A549 (cell line): Measurements from ENCODE around the gene MSL2. TPM values are rescaled to one million over a fixed set of nuclear protein-coding genes. Genes with fewer than 3 reads are reported as not detected.

Experiments
- ATAC-seq, 2 experiments: fragments of 200-7000 bp in 1 of 2; fragments of >200 bp in 1 of 2; cut with Nextera tagmentation in 1 of 2; cut with Tn5 transposase in 1 of 2; 3 replicates each; pipeline versions ENCODE4 v1.8.0 to v1.9.1; 2018 to 2020; ENCODE audit warnings: mild to moderate bottlenecking in 1 of 2, moderate library complexity in 1 of 2
- CTCF ChIA-PET: fragments of 300-600 bp; sonication (Branson Sonifier 250); formaldehyde crosslinking; extraction: SDS; loops from one replicate; lab custom pipeline; 2021; ENCODE audit warnings: antibody characterized with exemption, inconsistent platforms; lab: Yijun Ruan, JAX
- POLR2A ChIA-PET: fragments of 350-600 bp; formaldehyde crosslinking; extraction: SDS; loops from one replicate; lab custom pipeline; 2021; ENCODE audit warnings: antibody characterized with exemption, inconsistent platforms; lab: Yijun Ruan, JAX
- DNase-seq, 2 experiments: peaks; one replicate each; pipeline versions ENCODE4 v3.0.0 to v3.0.0-alpha.2; 2011 to 2016; ENCODE audit warnings: low read depth in 1 of 2, low spot score in 1 of 2
- FAIRE-seq: peaks from 2 replicates; lab custom pipeline; 2011; peaks lifted over from hg19 to GRCh38; lab: Jason Lieb, UNC
- H3K27ac ChIP-seq, 2 experiments: fragments of >200 bp; sonication (Bioruptor Twin); formaldehyde crosslinking; 3 replicates each; pipeline ENCODE4 v1.5.1; 2016 to 2017
- H3K4me1 ChIP-seq: fragments of >200 bp; sonication (Bioruptor Twin); formaldehyde crosslinking; 3 replicates; pipeline ENCODE4 v1.6.1; 2016
- H3K4me2 ChIP-seq: fragments of >200 bp; sonication (Bioruptor Twin); formaldehyde crosslinking; 3 replicates; pipeline ENCODE4 v1.6.1; 2016
- H3K4me3 ChIP-seq: fragments of >200 bp; sonication (Bioruptor Twin); formaldehyde crosslinking; 3 replicates; pipeline ENCODE4 v1.5.1; 2016
- H3K9me3 ChIP-seq: fragments of >200 bp; sonication (Bioruptor Twin); formaldehyde crosslinking; 3 replicates; pipeline ENCODE4 v1.6.1; 2016
- CBX8 ChIP-seq: fragments of 200-600 bp; sonication (generic); IDR thresholded peaks from 2 replicates; pipeline ENCODE4 v1.6.1; 2016
- CEBPB ChIP-seq, 2 experiments: fragments of >200 bp in 1 of 2; sonication (Bioruptor Twin) in 1 of 2; formaldehyde crosslinking in 1 of 2; IDR thresholded peaks; 2 replicates each; pipeline ENCODE4 v1.6.1; 2012 to 2016
- CHD4 ChIP-seq: fragments of 200-600 bp; sonication (generic); IDR thresholded peaks from 2 replicates; pipeline ENCODE4 v1.6.1; 2016; ENCODE audit warnings: antibody characterized with exemption, mild to moderate bottlenecking, borderline replicate concordance
- ESRRA ChIP-seq: fragments of 150-350 bp; IDR thresholded peaks from 2 replicates; pipeline ENCODE4 v1.6.1; 2014; ENCODE audit warnings: mild to moderate bottlenecking, low read length, borderline replicate concordance
- FOSB ChIP-seq: fragments of 250-450 bp; sonication (Bioruptor Pico); IDR thresholded peaks from 2 replicates; pipeline ENCODE4 v1.5.0; 2020; ENCODE audit warnings: mild to moderate bottlenecking, moderate library complexity
- FOSL2 ChIP-seq, 2 experiments: fragments of 450-650 bp in 1 of 2; fragments of >200 bp in 1 of 2; sonication (Bioruptor Twin) in 1 of 2; formaldehyde crosslinking; IDR thresholded peaks; 2 replicates each; pipeline versions ENCODE4 v1.5.0 to v1.6.1; 2016 to 2020; ENCODE audit warnings: mild to moderate bottlenecking in 1 of 2, moderate library complexity in 1 of 2
- FOXS1 ChIP-seq: fragments of 250-450 bp; sonication (Bioruptor Pico); IDR thresholded peaks from 2 replicates; pipeline ENCODE4 v1.5.0; 2020; ENCODE audit warnings: mild to moderate bottlenecking, moderate library complexity
- HOXA7 ChIP-seq: fragments of 250-450 bp; sonication (Bioruptor Pico); IDR thresholded peaks from 2 replicates; pipeline ENCODE4 v1.5.0; 2020; ENCODE audit warnings: mild to moderate bottlenecking, moderate library complexity
- JUNB ChIP-seq: fragments of >200 bp; sonication (Bioruptor Twin); formaldehyde crosslinking; IDR thresholded peaks from 2 replicates; pipeline ENCODE4 v1.6.1; 2016
- MAZ ChIP-seq: fragments of 150-350 bp; IDR thresholded peaks from 2 replicates; pipeline ENCODE4 v1.6.1; 2014; ENCODE audit warnings: antibody characterized with exemption, low read depth, low read length, borderline replicate concordance
- MYC ChIP-seq: IDR thresholded peaks from 2 replicates; pipeline ENCODE4 v1.6.1; 2012; ENCODE audit warnings: mild to moderate bottlenecking, inconsistent platforms, low read length, improper control_type of control experiment, borderline replicate concordance
- NPAS2 ChIP-seq: fragments of 250-450 bp; sonication (Bioruptor Pico); IDR thresholded peaks from 2 replicates; pipeline ENCODE4 v1.8.0; 2022; ENCODE audit warnings: mild to moderate bottlenecking, moderate library complexity, borderline replicate concordance
- NR3C1 ChIP-seq: fragments of >200 bp; sonication (Bioruptor Twin); formaldehyde crosslinking; IDR thresholded peaks from 3 replicates; pipeline ENCODE4 v1.6.1; 2017
- RARB ChIP-seq: fragments of 250-450 bp; sonication (Bioruptor Pico); IDR thresholded peaks from 2 replicates; pipeline ENCODE4 v1.8.0; 2021; ENCODE audit warnings: mild to moderate bottlenecking, moderate library complexity
- RCOR1 ChIP-seq: fragments of 150-350 bp; IDR thresholded peaks from 2 replicates; pipeline ENCODE4 v1.6.1; 2014; ENCODE audit warnings: antibody characterized with exemption, low read length, low read depth
- RFX5 ChIP-seq: fragments of 450-650 bp; IDR thresholded peaks from 2 replicates; pipeline ENCODE4 v1.7.1; 2014; ENCODE audit warnings: antibody characterized with exemption, mild to moderate bottlenecking, moderate library complexity
- RNF2 ChIP-seq: fragments of 200-600 bp; sonication (generic); IDR thresholded peaks from 2 replicates; pipeline ENCODE4 v1.6.1; 2016; ENCODE audit warnings: low read depth, mild to moderate bottlenecking, antibody characterized with exemption, moderate library complexity, borderline replicate concordance
- SMC3 ChIP-seq: fragments of >200 bp; sonication (Bioruptor Twin); formaldehyde crosslinking; IDR thresholded peaks from 3 replicates; pipeline ENCODE4 v1.6.1; 2018; ENCODE audit warnings: inconsistent platforms
- TP53 ChIP-seq: fragments of 250-450 bp; sonication (Bioruptor Pico); IDR thresholded peaks from 2 replicates; pipeline ENCODE4 v1.5.0; 2021; ENCODE audit warnings: mild to moderate bottlenecking, moderate library complexity
- ZC3H11A ChIP-seq: fragments of 450-650 bp; IDR thresholded peaks from 2 replicates; pipeline ENCODE4 v1.6.1; 2014; ENCODE audit warnings: antibody characterized with exemption, mild to moderate bottlenecking
- ZFP36 ChIP-seq: fragments of 450-650 bp; IDR thresholded peaks from 2 replicates; pipeline ENCODE4 v1.6.1; 2014; ENCODE audit warnings: borderline replicate concordance; ENCODE audit not compliant: partially characterized antibody
- ZNF302 ChIP-seq: fragments of 250-450 bp; sonication (Bioruptor Pico); IDR thresholded peaks from 2 replicates; pipeline ENCODE4 v1.9.0; 2021; ENCODE audit warnings: inconsistent platforms, mild to moderate bottlenecking, moderate library complexity
- ZSCAN20 ChIP-seq: fragments of 250-450 bp; sonication (Bioruptor Pico); IDR thresholded peaks from 2 replicates; pipeline ENCODE4 v1.8.0; 2022; ENCODE audit warnings: mild to moderate bottlenecking, moderate library complexity
- WGBS: methylation state at CpG from one replicate; pipeline ENCODE4 v1.1.6; 2017; ENCODE audit errors: missing lambda C conversion rate; 5-methylcytosine and 5-hydroxymethylcytosine counted together
- polyA plus RNA-seq, 4 experiments: library from polyadenylated mRNA; depleted of rRNA in 3 of 4; stranded (reverse); fragments of >200 nt; fragmentation: RNase III in 1 of 4; extraction: RNeasy Plus Mini Kit Qiagen cat#74134 plus additional on column Dnase treatment in 1 of 4; gene quantifications; 2 replicates in 3 of 4; 3 replicates in 1 of 4; pipeline ENCODE4 v1.2.3, GENCODE V29; 2011 to 2017
- TF ChIP-seq, protein P1 (sequence below): fragments of >200 bp; sonication (Bioruptor Twin); formaldehyde crosslinking; IDR thresholded peaks from 3 replicates; pipeline ENCODE4 v1.5.1; 2016
- TF ChIP-seq, protein P2 (sequence below): IDR thresholded peaks from 2 replicates; pipeline ENCODE4 v1.6.1; 2012; ENCODE audit warnings: low read depth, borderline replicate concordance
- TF ChIP-seq, protein P3 (sequence below): fragments of >200 bp; sonication (Bioruptor Twin); formaldehyde crosslinking; IDR thresholded peaks from 2 replicates; pipeline ENCODE4 v1.6.1; 2016
- TF ChIP-seq, protein P4 (sequence below): fragments of >200 bp; sonication (Bioruptor Twin); formaldehyde crosslinking; IDR thresholded peaks from 3 replicates; pipeline ENCODE4 v1.6.1; 2016

MSL2 gene
- polyA plus RNA-seq, 2 of the 4 experiments (the other 2 are of a cell fraction), result 8.4 to 10.1 TPM

DNA sequence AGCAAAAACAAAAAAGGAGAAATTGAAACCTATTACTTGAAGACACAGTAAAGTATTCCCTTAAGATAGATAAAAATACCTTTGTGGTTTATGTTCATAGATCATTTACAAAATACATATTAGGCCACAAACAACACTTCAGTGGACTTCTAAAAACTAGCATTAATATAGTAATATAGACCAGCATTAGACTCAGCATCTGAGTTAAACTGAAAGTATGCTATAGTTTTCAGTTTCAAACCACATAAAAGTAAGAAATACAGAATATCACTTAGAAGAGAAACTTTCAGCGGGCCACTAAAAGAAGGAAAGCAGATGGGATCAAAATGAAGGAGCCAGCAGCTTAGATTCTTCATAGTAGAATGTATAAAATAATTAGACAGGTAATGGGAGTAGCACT is 86.6 kb downstream of the MSL2 start:
- no peak overlapping the region for H3K4me2 ChIP-seq
- FAIRE-seq, result no peak
- WGBS, result 80% methylated on average over 1 of the region's 1 CpG
- no peak overlapping the region for H3K27ac ChIP-seq
- ATAC-seq, result no peak
- H3K4me3 ChIP-seq, result no peak overlapping the region
- H3K4me1 ChIP-seq, result no peaks in the 10 kb centered on the region
- H3K9me3 ChIP-seq, result 0 out of 3 replicates have a peak, but pooled peaks cover 3% of the 10 kb centered on the region
- ChIA-PET POLR2A (no interaction called here), CTCF (interaction anchor here (1.0 kb wide), 1 partner anchor 9 kb away, joined by 4 read pairs; no protein-coding TSS in a partner anchor)
- no peak for DNase-seq
- TF ChIP-seq CEBPB (IDR thresholded peaks at IDR 0.05) (no peak), ZSCAN20 (CRISPR knock-in tag) (no peak), ZFP36 (no peak), FOSL2 (IDR thresholded peaks at IDR 0.05) (no peak), FOSL2 (CRISPR knock-in tag; IDR thresholded peaks at IDR 0.05) (no peak), NPAS2 (no peak), CHD4 (no peak), RCOR1 (no peak), ESRRA (no peak), CBX8 (no peak), MYC (no peak), JUNB (no peak), NR3C1 (no peak), TP53 (CRISPR knock-in tag) (no peak), MAZ (no peak), HOXA7 (CRISPR knock-in tag) (no peak), ZC3H11A (no peak), RNF2 (no peak)
- TF ChIP-seq, protein P1, sequence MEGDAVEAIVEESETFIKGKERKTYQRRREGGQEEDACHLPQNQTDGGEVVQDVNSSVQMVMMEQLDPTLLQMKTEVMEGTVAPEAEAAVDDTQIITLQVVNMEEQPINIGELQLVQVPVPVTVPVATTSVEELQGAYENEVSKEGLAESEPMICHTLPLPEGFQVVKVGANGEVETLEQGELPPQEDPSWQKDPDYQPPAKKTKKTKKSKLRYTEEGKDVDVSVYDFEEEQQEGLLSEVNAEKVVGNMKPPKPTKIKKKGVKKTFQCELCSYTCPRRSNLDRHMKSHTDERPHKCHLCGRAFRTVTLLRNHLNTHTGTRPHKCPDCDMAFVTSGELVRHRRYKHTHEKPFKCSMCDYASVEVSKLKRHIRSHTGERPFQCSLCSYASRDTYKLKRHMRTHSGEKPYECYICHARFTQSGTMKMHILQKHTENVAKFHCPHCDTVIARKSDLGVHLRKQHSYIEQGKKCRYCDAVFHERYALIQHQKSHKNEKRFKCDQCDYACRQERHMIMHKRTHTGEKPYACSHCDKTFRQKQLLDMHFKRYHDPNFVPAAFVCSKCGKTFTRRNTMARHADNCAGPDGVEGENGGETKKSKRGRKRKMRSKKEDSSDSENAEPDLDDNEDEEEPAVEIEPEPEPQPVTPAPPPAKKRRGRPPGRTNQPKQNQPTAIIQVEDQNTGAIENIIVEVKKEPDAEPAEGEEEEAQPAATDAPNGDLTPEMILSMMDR, result no peak
- TF ChIP-seq, protein P2, sequence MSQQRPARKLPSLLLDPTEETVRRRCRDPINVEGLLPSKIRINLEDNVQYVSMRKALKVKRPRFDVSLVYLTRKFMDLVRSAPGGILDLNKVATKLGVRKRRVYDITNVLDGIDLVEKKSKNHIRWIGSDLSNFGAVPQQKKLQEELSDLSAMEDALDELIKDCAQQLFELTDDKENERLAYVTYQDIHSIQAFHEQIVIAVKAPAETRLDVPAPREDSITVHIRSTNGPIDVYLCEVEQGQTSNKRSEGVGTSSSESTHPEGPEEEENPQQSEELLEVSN, result no peak
- TF ChIP-seq, protein P3, sequence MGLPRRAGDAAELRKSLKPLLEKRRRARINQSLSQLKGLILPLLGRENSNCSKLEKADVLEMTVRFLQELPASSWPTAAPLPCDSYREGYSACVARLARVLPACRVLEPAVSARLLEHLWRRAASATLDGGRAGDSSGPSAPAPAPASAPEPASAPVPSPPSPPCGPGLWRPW, result no peak

DNA sequence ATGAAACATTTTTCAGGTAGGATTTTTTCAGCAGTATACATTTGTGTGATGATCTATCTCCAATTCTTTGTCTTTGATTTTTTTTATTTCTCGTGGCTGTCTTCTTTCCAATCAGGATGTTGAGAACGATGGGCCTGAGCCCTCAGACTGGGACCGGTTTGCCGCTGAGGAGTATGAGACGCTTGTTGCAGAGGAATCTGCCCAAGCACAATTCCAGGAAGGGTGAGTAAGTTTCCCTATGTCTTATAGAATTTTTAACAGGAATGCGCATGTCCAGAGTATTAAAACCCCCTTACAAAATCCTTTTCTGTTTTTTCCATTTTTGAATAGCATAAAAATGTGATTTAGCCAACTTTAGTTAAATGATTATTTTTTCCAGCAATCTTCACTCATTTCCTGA is 90.0 kb downstream of the MSL2 start:
- no peak for ATAC-seq
- no peak for DNase-seq
- WGBS, result 88% methylated on average over 6 of the region's 6 CpGs
- ChIA-PET CTCF (no interaction called here), POLR2A (no interaction called here)
- Histone ChIP-seq H3K9me3 (no peaks in the 10 kb centered on the region), H3K4me1 (no peaks in the 10 kb centered on the region), H3K27ac (no peak overlapping the region), H3K4me2 (no peak overlapping the region), H3K4me3 (no peak overlapping the region)
- TF ChIP-seq ESRRA, result no peak
- TF ChIP-seq, protein P4, sequence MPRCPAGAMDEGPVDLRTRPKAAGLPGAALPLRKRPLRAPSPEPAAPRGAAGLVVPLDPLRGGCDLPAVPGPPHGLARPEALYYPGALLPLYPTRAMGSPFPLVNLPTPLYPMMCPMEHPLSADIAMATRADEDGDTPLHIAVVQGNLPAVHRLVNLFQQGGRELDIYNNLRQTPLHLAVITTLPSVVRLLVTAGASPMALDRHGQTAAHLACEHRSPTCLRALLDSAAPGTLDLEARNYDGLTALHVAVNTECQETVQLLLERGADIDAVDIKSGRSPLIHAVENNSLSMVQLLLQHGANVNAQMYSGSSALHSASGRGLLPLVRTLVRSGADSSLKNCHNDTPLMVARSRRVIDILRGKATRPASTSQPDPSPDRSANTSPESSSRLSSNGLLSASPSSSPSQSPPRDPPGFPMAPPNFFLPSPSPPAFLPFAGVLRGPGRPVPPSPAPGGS, result no peak
- no peak for TF ChIP-seq SMC3
- TF ChIP-seq FOXS1, result no peak
- no peak for TF ChIP-seq RFX5
- TF ChIP-seq, protein P1, result no peak
- TF ChIP-seq RARB (CRISPR knock-in tag), result no peak
- no peak for TF ChIP-seq RCOR1
- no peak for TF ChIP-seq FOSB (CRISPR knock-in tag)
- no peak for TF ChIP-seq ZNF302
- TF ChIP-seq ZFP36, result no peak
- FAIRE-seq, result no peak
